Activated T-helper 1 cell treated with anti-CD3 and anti-CD28 coated beads, Interleukin-12 subunit alpha, Interleukin-12 subunit beta, Interleukin-2, Interleukin-4 antibody, amounts not matched to agents 30 ng/mL and 10 ng/mL and 1 ng/mL, durations not matched to agents 14 hours and 24 hours and 36 hours (primary cell): ENCODE results near the gene HBZ. TPM values are rescaled to one million over a fixed set of nuclear protein-coding genes. Genes with fewer than 3 reads are reported as not detected.

Experiments used
- DNase-seq: peaks from one replicate; pipeline ENCODE4 v3.0.0; 2021; ENCODE audit warnings: low spot score
- H3K27ac Mint-ChIP-seq: one replicate; pipeline ENCODE4 v1.8.0; 2021; ENCODE audit warnings: mild to moderate bottlenecking, mixed read lengths
- H3K27me3 Mint-ChIP-seq: one replicate; pipeline ENCODE4 v1.8.0; 2022; ENCODE audit warnings: mild to moderate bottlenecking, moderate library complexity, mixed read lengths; ENCODE audit not compliant: insufficient read depth
- H3K36me3 Mint-ChIP-seq: one replicate; pipeline ENCODE4 v1.8.0; 2021; ENCODE audit warnings: low read depth, mixed read lengths
- H3K4me1 Mint-ChIP-seq: one replicate; pipeline ENCODE4 v1.8.0; 2021; ENCODE audit warnings: low read depth, mixed read lengths
- H3K4me3 Mint-ChIP-seq: one replicate; pipeline ENCODE4 v1.8.0; 2021; ENCODE audit warnings: mild to moderate bottlenecking, moderate library complexity, mixed read lengths
- H3K9me3 Mint-ChIP-seq: one replicate; pipeline ENCODE4 v1.8.0; 2021; ENCODE audit warnings: mixed read lengths
- intact Hi-C: fragments of 100-400 bp; cut with micrococcal nuclease; formaldehyde crosslinking; loops from one replicate; pipeline ENCODE4 v1.15.1; 2024
- total RNA-seq: library from RNA; stranded (reverse); gene quantifications from 2 replicates; pipeline ENCODE4 v1.2.3, GENCODE V29; 2022

The HBZ gene
- total RNA-seq, 1 donor from 2014 or later = not detected

DNA sequence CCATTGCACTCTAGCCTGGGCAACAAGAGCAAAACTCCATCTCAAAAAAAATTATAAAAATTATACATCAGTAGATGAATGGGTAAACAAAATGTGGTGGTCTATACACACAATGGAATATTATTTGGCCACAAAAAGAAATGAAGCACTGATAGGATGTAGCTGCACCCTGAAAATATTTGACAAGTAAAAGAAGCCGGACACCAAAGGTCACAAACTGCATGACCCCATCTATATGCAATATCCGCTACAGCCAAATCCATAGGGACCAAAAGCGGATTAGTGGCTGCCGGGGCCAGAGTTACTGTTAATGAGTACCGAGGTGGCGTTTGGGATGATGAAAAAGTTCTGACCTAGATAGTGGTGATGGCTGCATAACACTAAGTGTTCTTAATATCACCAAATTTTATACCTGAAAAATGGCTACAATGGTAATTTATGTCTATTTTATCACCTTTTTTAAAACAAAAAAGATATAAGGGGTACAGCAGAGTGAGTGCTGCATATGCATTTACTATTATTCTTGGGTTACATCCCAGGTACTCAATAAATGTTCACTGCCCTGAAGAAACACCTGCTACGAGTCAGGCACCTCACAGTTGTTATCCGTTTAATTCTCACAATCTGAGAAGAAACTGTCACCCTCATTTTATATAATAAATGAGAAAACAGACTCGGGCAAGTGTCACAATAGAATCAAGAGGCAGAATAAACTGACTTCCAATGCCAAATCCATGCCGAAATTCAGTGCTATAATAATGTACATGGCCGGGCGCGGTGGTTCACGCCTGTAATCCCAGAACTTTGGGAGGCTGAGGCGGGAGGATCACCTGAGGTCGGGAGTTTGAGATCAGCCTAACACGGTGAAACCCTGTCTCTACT, 27.0 kb downstream of the HBZ start:
- H3K4me3 Mint-ChIP-seq = peak overlapping the region; percentile 51
- intact Hi-C loops = loop anchor here (2.0 to 5.0 kb wide), 2 partner anchors 13 to 183 kb away; no protein-coding TSS in a partner anchor

DNA sequence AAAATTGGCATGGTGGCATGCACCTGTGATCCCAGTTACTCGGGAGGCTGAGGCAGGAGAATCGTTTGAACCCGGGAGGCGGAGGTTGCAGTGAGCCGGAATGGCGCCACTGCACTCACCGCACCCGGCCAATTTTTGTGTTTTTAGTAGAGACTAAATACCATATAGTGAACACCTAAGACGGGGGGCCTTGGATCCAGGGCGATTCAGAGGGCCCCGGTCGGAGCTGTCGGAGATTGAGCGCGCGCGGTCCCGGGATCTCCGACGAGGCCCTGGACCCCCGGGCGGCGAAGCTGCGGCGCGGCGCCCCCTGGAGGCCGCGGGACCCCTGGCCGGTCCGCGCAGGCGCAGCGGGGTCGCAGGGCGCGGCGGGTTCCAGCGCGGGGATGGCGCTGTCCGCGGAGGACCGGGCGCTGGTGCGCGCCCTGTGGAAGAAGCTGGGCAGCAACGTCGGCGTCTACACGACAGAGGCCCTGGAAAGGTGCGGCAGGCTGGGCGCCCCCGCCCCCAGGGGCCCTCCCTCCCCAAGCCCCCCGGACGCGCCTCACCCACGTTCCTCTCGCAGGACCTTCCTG, 27.7 kb downstream of the HBZ start, which contains the start of gene HBQ1:
HBQ1 (plus strand) TSS at position 359 of the 575 bp plus-strand sequence; CDS start at position 387, 28 bp downstream.
- no peak within 1 kb of the TSS for H3K27ac Mint-ChIP-seq
- H3K9me3 Mint-ChIP-seq = no peaks in the 10 kb centered on the region
- DNase-seq = no peak
- H3K4me1 Mint-ChIP-seq = no peaks in the 10 kb centered on the region
- H3K36me3 Mint-ChIP-seq = no peaks in the 10 kb centered on the region
- H3K27me3 Mint-ChIP-seq = peaks cover 32% of the 10 kb centered on the region
- intact Hi-C loops = loop anchor here (2.0 to 5.0 kb wide), 2 partner anchors 13 to 182 kb away; no protein-coding TSS in a partner anchor
- H3K4me3 Mint-ChIP-seq = peak within 1 kb of the TSS; percentile 53

More for the DNA sequence above, 27.0 kb downstream of the HBZ start:
- Mint-ChIP-seq H3K36me3 (no peaks in the 10 kb centered on the region), H3K27me3 (peaks cover 40% of the 10 kb centered on the region), H3K9me3 (no peaks in the 10 kb centered on the region), H3K27ac (no peak overlapping the region), H3K4me1 (no peaks in the 10 kb centered on the region)
- no peak for DNase-seq

DNA sequence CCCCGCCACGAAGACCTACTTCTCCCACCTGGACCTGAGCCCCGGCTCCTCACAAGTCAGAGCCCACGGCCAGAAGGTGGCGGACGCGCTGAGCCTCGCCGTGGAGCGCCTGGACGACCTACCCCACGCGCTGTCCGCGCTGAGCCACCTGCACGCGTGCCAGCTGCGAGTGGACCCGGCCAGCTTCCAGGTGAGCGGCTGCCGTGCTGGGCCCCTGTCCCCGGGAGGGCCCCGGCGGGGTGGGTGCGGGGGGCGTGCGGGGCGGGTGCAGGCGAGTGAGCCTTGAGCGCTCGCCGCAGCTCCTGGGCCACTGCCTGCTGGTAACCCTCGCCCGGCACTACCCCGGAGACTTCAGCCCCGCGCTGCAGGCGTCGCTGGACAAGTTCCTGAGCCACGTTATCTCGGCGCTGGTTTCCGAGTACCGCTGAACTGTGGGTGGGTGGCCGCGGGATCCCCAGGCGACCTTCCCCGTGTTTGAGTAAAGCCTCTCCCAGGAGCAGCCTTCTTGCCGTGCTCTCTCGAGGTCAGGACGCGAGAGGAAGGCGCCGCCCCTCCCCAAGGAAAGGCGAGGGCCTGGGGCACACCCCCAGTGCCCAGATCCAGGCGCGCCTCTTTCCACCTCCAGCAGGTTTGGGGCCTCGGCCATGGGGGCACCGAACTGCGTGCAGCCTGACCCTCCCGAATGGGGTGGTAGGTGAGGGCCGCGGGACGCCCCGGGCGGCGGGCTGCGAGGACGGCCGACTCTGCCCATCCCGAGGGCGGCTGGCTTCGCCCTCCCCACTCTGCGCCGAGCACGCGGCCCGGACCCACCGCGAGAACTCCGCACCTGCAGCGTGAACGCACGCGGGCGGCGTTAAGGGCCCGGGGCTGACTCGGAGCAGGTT, 28.5 kb downstream of the HBZ start:
- Mint-ChIP-seq H3K27ac (no peak overlapping the region), H3K27me3 (peaks cover 27% of the 10 kb centered on the region), H3K9me3 (no peaks in the 10 kb centered on the region), H3K4me3 (peak overlapping the region; percentile 53), H3K4me1 (no peaks in the 10 kb centered on the region), H3K36me3 (no peaks in the 10 kb centered on the region)
- intact Hi-C loops = loop anchor here (1.0 to 5.0 kb wide), 6 partner anchors 14 to 181 kb away; partner anchors contain the start of gene NPRL3
- peak; percentile 78 for DNase-seq

DNA sequence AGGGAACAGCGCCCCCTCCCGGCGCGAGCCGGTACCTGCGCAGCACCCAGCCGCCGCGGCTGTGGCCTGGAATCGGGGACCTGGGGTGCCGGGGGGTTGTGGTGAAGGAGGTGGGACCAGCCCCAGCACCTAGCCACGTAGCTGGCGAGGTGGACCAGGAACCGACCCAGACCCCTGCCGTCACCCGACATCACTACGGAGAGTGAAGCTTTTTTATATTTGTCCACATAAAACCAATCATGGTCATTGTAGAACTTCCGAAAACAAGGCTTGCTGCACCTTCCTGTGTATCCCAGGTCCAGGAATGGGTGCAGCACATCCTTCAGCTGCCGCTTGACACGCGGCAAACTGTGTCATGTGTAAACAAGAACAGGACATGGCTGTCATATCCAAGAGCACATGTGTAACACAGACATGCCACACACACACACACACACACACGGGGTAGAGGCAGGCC, 29.1 kb downstream of the HBZ start:
- Mint-ChIP-seq H3K27me3 (peaks cover 27% of the 10 kb centered on the region), H3K9me3 (no peaks in the 10 kb centered on the region), H3K4me3 (no peak overlapping the region), H3K27ac (no peak overlapping the region), H3K36me3 (no peaks in the 10 kb centered on the region), H3K4me1 (no peaks in the 10 kb centered on the region)
- intact Hi-C loops = loop anchor here (1.0 to 5.0 kb wide), 6 partner anchors 15 to 181 kb away; partner anchors contain the start of gene NPRL3
- no peak for DNase-seq

DNA sequence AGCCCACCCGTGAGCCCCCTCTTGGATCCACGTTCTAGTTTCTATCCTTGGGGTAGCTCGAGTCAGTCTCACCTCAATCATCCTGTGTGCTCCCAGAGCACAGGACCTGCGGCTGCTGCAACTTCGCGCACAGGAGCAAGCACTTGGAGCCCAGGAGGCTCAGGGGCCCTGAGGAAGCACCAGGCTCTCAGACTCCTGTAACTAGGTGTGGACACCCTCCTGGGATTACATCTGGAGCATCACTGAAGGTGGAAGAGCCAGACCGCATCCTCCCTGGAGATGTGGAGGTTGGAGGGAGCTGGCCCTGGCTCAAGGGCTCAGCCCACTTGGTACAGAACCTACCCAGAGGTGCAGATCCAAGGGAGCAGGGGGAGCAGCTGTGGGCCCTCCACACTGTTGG, 30.6 kb downstream of the HBZ start:
- Mint-ChIP-seq H3K9me3 (no peaks in the 10 kb centered on the region), H3K4me1 (no peaks in the 10 kb centered on the region), H3K27ac (no peak overlapping the region), H3K36me3 (no peaks in the 10 kb centered on the region), H3K4me3 (no peak overlapping the region), H3K27me3 (peaks cover 17% of the 10 kb centered on the region)
- intact Hi-C loops = loop anchor here (5.0 kb wide), 1 partner anchor 179 kb away; no protein-coding TSS in a partner anchor
- no peak for DNase-seq

DNA sequence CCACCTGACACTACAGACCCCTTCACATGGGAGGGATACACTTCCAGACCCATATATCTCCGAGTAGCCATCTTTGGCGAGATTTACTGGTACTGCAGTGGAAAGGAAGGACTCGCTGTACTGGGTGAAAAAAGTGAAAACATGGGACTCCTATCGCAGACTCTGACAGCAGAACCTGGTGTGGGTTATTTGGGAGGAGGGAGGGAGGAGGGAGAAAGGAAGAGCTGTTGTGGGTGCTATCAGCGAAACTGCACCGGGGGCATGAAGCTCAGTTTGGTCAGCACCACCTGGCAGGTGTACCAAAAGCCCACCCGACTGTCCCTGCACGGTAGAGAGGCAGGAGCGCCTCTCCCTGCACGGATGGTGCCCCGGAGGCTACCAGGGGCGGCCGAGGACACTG, 32.8 kb downstream of the HBZ start:
- intact Hi-C loops = no loop called here
- peaks cover 16% of the 10 kb centered on the region for H3K36me3 Mint-ChIP-seq
- DNase-seq = no peak
- H3K27me3 Mint-ChIP-seq = no peaks in the 10 kb centered on the region
- H3K9me3 Mint-ChIP-seq = no peaks in the 10 kb centered on the region
- H3K4me1 Mint-ChIP-seq = peaks cover 6% of the 10 kb centered on the region
- no peak overlapping the region for H3K4me3 Mint-ChIP-seq
- H3K27ac Mint-ChIP-seq = no peak overlapping the region

DNA sequence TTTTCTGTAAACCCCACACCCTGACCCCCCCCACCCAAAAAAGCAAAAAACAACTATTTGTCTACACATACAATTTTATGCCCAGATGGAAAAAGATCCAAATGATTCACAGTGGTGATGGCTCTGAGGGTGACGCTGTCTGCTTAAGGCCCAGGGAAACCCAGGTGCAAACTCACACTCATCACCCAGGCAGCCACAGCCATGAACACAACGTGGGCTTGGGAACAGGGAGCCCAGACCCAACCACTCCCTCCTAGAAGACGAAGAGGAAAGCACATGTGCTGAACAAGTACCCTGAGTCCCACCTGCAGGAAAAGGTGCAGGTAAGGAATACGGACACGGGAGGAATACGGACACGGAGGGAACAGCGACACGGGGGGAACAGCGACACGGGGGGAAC, 33.2 kb downstream of the HBZ start:
- Mint-ChIP-seq H3K36me3 (peaks cover 16% of the 10 kb centered on the region), H3K4me1 (peaks cover 6% of the 10 kb centered on the region), H3K9me3 (no peaks in the 10 kb centered on the region), H3K27me3 (no peaks in the 10 kb centered on the region), H3K27ac (no peak overlapping the region), H3K4me3 (no peak overlapping the region)
- DNase-seq = no peak
- intact Hi-C loops = no loop called here

DNA sequence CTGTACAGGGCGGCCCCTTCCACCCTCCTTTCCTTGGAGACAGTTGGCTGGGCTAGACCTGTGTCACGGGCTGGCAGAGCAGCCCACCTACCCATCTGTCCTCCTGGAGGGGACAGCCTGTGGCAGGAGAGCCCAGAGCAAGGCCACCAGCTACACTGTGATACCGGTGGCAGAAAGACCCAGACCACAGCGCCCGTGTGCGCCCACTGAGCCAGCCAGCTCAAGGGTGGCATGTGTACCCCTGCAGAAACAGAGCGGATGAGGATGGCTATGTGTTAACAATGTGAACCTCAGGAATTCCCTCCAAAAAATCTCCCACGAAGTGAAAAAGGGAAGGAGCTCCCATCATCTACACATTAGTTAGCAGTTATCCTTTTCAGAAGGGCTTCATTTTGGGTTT, 34.9 kb downstream of the HBZ start:
- peaks cover 28% of the 10 kb centered on the region for H3K36me3 Mint-ChIP-seq
- no peak for DNase-seq
- H3K4me3 Mint-ChIP-seq = no peak overlapping the region
- peaks cover 6% of the 10 kb centered on the region for H3K4me1 Mint-ChIP-seq
- intact Hi-C loops = no loop called here
- H3K27ac Mint-ChIP-seq = no peak overlapping the region
- no peaks in the 10 kb centered on the region for H3K9me3 Mint-ChIP-seq
- no peaks in the 10 kb centered on the region for H3K27me3 Mint-ChIP-seq

DNA sequence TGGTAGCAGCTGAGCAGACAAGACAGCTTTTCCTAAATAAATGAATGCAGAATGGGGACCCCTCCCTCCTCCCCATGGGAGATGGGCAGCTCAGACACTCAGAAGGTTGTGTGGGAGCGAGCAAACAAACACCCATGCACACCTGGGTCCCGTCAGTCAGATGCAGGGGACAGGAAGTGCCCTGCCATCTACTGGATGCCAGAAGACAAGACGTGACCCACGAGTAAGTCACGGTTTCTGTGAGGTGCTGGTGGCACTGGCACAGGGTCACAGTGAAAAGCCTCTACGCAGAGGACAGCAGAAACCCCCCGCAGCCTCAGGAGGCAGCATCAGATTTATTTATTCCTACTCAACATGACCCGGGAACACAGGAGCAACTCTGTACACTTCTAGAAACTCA, 36.2 kb downstream of the HBZ start:
- Mint-ChIP-seq H3K36me3 (peaks cover 35% of the 10 kb centered on the region), H3K27ac (no peak overlapping the region), H3K27me3 (no peaks in the 10 kb centered on the region), H3K4me1 (peaks cover 6% of the 10 kb centered on the region), H3K4me3 (no peak overlapping the region), H3K9me3 (no peaks in the 10 kb centered on the region)
- intact Hi-C loops = no loop called here
- no peak for DNase-seq

DNA sequence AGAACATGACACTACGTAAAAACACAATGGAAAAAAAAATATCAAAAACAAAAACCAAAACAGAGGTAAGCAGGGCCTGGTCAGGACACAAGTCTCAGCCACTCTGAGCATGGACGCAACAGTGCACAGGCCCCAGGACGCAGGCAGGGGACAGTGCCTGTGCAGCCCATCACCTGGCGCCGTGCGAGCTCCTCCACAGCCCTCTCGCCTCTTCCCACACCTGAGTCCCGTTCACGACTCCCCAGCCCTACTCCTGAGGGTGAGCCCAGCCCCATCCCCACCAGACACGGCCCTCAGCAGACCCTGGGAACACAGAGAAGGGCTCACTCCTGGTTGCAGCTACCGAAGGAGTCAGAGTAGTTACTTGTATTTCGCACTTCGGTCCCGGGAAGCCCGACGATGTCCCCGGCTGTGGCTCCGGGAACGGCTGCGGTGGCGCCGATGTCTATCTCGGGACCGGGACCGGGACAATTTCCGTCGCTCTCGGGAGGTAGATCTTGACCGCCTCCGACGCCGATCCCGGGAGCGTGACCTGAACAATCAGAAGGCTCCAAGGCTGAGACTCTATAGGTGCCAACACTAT, 37.3 kb downstream of the HBZ start:
- Mint-ChIP-seq H3K4me1 (peaks cover 6% of the 10 kb centered on the region), H3K27me3 (no peaks in the 10 kb centered on the region), H3K27ac (no peak overlapping the region), H3K9me3 (no peaks in the 10 kb centered on the region), H3K36me3 (peaks cover 35% of the 10 kb centered on the region), H3K4me3 (no peak overlapping the region)
- intact Hi-C loops = no loop called here
- DNase-seq = no peak

DNA sequence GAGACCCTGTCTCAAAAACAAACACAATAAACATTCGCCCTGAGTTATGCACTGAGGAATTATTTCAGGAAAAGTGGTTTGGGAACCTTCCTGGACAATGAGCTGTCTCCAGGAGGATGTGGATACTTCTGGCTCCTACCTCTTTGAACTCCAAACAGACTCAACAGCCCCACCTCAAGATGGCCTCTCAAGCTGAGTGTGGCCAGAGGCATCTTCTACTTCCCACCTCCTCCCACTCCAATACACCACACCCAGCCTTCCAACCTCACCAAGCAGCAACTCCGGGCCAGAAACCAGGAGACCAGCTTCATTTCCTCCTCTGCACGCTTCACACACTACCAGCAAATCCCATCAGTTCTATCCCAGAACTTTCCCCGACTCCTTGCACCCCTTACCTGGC, 39.4 kb downstream of the HBZ start:
- no peaks in the 10 kb centered on the region for H3K27me3 Mint-ChIP-seq
- intact Hi-C loops = no loop called here
- no peak overlapping the region for H3K27ac Mint-ChIP-seq
- peaks cover 37% of the 10 kb centered on the region for H3K36me3 Mint-ChIP-seq
- no peaks in the 10 kb centered on the region for H3K9me3 Mint-ChIP-seq
- no peak overlapping the region for H3K4me3 Mint-ChIP-seq
- peaks cover 6% of the 10 kb centered on the region for H3K4me1 Mint-ChIP-seq
- no peak for DNase-seq

DNA sequence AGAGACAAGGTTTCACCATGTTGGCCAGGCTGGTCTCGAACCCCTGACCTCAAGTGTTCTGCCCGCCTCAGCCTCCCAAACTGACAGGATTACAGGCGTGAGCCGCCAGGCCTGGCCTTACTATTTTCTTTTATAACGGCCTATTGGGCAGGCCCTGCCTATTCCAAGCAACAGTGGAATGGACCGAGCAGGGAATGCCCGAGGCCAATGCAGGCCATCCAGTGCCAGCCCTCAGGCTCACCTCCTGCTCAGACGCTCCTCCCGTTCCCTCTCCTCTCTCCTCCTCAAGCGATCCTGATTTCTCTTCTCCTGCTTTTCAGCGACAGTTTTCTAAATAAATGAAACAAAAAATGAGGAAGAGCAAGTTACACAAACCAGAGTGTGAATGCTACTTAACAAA, 40.2 kb downstream of the HBZ start:
- H3K27me3 Mint-ChIP-seq = no peaks in the 10 kb centered on the region
- intact Hi-C loops = no loop called here
- peak overlapping the region; percentile 55 for H3K27ac Mint-ChIP-seq
- DNase-seq = no peak
- no peak overlapping the region for H3K4me3 Mint-ChIP-seq
- no peaks in the 10 kb centered on the region for H3K9me3 Mint-ChIP-seq
- H3K36me3 Mint-ChIP-seq = peaks cover 42% of the 10 kb centered on the region
- peaks cover 6% of the 10 kb centered on the region for H3K4me1 Mint-ChIP-seq
